ENCODE data around the gene WFS1.

GRCh38 chr4:6330384-6330767 is 60.7 kb downstream of the WFS1 start:
- no peak for TF ChIP-seq POLR2A (IDR thresholded peaks at IDR 0.05)
- TF ChIP-seq CTCF (IDR thresholded peaks at IDR 0.05) = no peak
- TF ChIP-seq POLR2AphosphoS5 (IDR thresholded peaks at IDR 0.05) = no peak
- no peak for TF ChIP-seq EP300 (IDR thresholded peaks at IDR 0.05)

Measured in upper lobe of left lung (tissue), 4 donors.